C4-2B (cell line): ENCODE measurements around the gene PAQR9.

Source experiments
- H3K27ac ChIP-seq: fragments of 450-650 bp; 2 replicates; pipeline ENCODE4 v1.5.1; 2017
- ZFX ChIP-seq: fragments of 450-650 bp; IDR thresholded peaks from 2 replicates; pipeline ENCODE4 v1.6.1; 2017
- TF ChIP-seq, protein P1 (sequence below): fragments of 450-650 bp; conservative IDR thresholded peaks from 2 replicates; pipeline ENCODE4 v1.5.1; 2017; ENCODE audit warnings: mild to moderate bottlenecking

Gene PAQR9

DNA sequence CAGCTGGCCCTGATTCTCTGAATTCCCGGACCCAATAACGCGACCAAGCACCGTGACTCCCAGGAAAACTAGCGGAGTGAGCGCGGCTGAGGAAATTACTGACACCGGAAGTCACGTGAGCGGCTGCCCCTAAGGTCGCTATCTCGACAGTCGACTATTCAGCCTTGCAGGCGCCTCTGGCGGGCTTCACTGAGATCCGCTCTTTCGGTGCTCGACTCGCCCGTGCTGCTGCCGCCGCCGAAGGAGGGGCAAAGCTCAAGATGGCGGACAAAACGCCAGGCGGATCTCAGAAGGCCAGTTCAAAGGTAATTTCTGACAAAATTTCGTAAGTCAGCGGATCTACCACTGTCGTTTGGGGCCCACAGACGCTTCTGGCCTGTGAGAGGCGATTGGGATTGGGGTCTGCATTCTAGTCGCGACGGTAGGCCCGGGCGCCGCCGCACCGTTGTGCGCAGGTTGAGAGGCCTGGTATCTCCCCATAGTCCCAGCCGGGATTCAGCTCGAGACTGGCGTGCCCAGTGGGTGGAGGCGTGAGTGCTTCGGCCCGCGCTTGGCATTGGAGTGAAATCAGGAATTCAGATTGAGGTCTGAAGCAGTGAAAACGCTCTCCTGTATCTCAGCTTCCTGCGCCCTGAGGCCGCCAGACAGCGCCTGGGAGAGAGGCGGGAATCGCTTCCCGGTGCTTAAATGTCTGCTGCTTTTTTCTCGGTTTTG lies 38.1 kb upstream of the PAQR9 start, which contains the start of gene U2SURP:
TSS of gene U2SURP (plus strand) at position 202 of the 714 bp plus-strand sequence. CDS start at position 261, 59 bp downstream.
- H3K27ac ChIP-seq = peak within 1 kb of the TSS; percentile 83
- TF ChIP-seq ZFX = peak; percentile 100
- TF ChIP-seq, protein P1, sequence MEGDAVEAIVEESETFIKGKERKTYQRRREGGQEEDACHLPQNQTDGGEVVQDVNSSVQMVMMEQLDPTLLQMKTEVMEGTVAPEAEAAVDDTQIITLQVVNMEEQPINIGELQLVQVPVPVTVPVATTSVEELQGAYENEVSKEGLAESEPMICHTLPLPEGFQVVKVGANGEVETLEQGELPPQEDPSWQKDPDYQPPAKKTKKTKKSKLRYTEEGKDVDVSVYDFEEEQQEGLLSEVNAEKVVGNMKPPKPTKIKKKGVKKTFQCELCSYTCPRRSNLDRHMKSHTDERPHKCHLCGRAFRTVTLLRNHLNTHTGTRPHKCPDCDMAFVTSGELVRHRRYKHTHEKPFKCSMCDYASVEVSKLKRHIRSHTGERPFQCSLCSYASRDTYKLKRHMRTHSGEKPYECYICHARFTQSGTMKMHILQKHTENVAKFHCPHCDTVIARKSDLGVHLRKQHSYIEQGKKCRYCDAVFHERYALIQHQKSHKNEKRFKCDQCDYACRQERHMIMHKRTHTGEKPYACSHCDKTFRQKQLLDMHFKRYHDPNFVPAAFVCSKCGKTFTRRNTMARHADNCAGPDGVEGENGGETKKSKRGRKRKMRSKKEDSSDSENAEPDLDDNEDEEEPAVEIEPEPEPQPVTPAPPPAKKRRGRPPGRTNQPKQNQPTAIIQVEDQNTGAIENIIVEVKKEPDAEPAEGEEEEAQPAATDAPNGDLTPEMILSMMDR = no peak

DNA sequence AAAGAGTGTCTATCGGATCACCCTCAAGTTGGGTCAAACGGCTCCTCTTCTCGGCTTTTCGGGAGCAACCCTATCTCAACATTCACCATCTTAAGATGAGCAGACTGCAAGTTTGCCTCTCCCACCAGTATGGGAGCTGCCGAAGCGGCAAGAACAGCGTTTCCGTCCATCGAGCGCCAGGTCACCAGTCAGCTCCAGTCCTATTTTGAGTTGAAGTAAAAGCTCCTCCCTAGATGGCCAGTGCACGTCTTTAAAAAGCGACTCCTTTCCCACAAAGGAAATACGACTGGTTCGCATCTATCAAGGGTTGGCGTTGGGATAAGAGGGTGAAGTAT lies 37.5 kb upstream of the PAQR9 start:
- no peak for TF ChIP-seq ZFX
- TF ChIP-seq, protein P1 = no peak
- H3K27ac ChIP-seq = peak overlapping the region; percentile 83

DNA sequence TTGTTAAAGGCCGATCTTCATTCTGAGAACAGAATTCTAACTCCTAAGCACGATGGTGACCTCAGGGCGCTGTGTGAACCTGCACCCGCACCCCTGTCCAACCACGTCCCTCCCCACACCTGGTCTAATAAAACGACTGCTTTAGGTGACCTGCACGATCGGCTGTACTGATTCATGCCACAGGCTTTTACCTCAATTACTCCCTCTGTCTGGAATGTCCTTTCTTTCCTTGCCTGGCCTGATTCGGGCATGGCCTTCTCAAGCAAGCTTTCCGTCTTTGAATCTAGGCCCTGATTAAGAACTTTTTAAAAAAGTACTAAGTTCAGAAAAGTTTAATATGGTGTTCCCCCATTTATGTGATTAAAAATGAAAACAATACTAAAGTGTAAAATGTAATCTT lies 37.1 kb upstream of the PAQR9 start:
- TF ChIP-seq, protein P1 = no peak
- no peak for TF ChIP-seq ZFX
- peak overlapping the region; percentile 83 for H3K27ac ChIP-seq

DNA sequence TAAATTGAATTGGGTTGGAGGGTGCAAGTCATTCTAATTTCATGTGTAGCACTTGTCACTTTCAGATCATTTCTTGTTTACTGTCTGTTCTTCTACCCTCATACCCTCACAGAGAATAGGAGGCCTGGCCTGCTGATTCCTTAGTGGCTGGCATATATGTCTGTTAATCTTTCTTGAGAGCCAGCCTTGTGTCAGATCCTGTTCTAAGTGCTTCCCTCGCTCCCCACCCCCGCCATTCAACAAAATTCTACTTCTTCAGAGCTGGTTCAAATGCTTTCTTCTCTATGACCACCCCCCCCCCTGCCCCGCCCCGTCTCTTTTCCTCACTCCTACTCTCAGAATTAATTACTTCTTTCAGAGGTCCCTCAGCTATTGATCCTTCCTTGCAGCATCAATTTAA lies 36.4 kb upstream of the PAQR9 start:
- no peak overlapping the region; the same call in 1 of the 2 replicates for H3K27ac ChIP-seq
- TF ChIP-seq, protein P1 = no peak
- TF ChIP-seq ZFX = no peak

DNA sequence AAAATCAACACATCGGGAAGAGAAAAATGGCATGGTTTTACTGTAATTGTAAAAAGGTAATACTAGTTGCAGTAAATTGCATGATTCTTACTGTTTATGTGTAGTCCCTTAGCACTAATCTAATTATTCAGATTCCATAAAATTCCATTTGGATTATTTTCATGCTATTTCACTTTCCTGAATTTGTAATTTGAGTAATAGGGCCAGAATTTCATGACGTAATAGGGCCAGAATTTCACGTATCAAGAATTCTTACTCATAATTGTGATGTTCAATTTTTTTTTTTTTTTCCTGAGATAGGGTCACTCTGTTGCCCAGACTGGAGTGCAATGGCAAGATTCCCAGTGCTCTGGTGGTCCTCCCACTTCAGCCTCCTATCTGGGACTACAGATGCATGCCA lies 35.0 kb upstream of the PAQR9 start:
- H3K27ac ChIP-seq = no peak overlapping the region
- TF ChIP-seq, protein P1 = no peak
- no peak for TF ChIP-seq ZFX

DNA sequence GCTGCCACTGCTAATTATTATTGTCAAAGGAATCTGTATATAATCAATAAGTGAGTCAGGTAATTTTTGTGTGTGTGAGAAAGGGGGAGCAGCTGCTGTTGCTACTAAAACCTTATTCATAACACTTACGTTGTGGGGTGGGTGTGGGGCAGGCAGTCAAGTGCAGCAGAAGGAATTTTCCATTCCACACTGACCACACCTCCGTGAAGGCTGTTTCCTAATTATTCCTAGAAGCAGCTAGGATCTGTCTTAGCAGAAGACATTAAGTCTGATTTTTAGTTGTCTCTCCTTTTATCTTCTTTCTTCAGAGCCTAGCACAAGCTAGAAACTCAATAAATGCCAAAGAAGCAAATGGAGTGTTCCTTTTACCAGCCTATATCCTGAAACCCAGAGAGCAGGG lies 33.9 kb upstream of the PAQR9 start:
- H3K27ac ChIP-seq = no peak overlapping the region
- TF ChIP-seq ZFX = no peak
- TF ChIP-seq, protein P1 = no peak

DNA sequence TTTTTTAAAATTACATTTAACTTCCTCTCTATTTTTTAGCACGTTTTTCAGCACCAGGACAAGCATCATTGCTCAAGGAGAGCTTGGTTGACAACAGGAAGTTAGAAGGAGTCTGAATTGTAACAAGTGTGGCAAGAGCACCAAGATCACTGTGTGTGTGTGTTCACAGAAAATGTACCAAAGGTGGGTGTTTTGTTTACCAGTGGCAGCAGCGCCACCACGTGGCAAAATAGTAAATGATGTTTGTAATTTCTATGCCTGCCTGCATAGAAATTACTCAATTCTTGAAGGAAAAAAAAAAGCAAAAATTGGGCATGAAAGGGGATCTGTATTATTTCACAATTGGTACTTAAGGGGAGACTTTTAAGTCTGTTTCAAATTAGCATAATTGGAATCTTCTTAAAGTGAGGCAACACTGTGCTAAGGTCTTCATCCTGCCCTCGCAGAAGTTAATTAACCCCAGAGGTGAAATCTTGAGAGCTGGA lies 30.5 kb upstream of the PAQR9 start:
- no peak overlapping the region for H3K27ac ChIP-seq
- TF ChIP-seq, protein P1 = peak; percentile 91
- no peak for TF ChIP-seq ZFX
